WI38 (cell line): ENCODE measurements around the gene KIAA0319L.

Source experiments
- H3K4me3 ChIP-seq: 2 replicates; pipeline ENCODE4 v1.5.1; 2011; ENCODE audit warnings: low read depth, mild to moderate bottlenecking, control low read depth, low read length
- TF ChIP-seq, protein P1 (sequence below): IDR thresholded peaks from 2 replicates; pipeline ENCODE4 v1.5.1; 2012; ENCODE audit warnings: low read depth, mild to moderate bottlenecking, control low read depth, low read length

KIAA0319L gene

DNA sequence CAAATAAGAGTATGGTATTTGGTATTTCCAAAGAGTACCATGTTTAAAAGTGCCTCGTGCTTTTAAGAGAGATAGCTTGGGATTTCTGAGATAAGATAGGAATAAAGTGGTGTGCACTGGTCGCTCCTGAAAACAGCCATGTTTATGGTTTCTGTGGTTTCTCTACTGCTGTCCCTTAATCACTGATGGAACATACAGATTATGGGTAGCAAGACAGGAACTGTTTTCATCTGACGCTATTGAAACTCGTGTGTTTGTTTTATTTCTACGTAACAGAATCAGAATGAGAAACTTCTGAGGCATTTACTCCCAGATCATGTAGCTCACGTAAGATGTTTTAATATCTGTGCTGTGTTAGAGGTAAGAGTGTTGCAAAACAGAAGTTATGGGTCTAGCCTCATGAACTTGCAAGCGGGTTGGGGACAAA, 126.0 kb downstream of the KIAA0319L start:
- no peak overlapping the region for H3K4me3 ChIP-seq
- TF ChIP-seq, protein P1, sequence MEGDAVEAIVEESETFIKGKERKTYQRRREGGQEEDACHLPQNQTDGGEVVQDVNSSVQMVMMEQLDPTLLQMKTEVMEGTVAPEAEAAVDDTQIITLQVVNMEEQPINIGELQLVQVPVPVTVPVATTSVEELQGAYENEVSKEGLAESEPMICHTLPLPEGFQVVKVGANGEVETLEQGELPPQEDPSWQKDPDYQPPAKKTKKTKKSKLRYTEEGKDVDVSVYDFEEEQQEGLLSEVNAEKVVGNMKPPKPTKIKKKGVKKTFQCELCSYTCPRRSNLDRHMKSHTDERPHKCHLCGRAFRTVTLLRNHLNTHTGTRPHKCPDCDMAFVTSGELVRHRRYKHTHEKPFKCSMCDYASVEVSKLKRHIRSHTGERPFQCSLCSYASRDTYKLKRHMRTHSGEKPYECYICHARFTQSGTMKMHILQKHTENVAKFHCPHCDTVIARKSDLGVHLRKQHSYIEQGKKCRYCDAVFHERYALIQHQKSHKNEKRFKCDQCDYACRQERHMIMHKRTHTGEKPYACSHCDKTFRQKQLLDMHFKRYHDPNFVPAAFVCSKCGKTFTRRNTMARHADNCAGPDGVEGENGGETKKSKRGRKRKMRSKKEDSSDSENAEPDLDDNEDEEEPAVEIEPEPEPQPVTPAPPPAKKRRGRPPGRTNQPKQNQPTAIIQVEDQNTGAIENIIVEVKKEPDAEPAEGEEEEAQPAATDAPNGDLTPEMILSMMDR: no peak

DNA sequence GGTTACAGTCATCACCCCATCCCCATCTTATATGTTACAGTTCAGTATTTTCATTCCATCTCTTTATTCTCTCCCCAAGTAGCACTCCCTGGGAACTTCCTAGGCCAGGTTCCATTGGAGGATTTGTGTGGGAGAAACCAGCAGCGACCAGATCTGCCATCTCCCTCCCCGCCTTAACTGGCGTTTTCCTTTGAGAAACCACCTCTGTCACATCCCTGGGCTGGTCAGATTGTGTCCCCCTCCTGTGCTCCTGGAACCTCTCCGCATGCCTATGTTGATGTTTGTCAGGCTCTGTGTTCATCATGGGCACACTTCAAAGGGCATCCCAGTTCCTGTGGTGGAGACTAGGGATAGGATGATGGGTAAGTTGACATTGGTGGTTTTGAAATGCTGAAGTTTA, 126.4 kb downstream of the KIAA0319L start:
- H3K4me3 ChIP-seq: no peak overlapping the region
- TF ChIP-seq, protein P1: no peak

DNA sequence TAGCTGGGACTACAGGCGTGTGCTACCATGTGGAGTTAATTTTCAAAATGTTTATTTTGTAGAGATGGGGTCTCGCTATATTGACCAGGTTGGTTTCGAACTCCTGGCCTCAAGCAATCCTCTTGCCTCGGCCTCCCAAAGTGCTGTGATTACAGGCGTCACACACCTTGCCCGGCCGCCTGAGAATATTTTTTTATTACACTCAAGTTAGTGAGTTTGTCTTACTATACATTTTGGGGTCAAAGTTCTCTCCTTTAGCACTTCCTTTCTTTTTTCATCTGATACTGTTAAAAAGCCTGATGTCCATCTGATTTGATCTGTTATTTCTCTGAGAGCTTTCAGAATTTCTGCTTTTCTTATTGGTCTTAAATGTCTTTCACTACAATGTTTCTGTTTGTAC, 128.8 kb downstream of the KIAA0319L start:
- no peak overlapping the region for H3K4me3 ChIP-seq

DNA sequence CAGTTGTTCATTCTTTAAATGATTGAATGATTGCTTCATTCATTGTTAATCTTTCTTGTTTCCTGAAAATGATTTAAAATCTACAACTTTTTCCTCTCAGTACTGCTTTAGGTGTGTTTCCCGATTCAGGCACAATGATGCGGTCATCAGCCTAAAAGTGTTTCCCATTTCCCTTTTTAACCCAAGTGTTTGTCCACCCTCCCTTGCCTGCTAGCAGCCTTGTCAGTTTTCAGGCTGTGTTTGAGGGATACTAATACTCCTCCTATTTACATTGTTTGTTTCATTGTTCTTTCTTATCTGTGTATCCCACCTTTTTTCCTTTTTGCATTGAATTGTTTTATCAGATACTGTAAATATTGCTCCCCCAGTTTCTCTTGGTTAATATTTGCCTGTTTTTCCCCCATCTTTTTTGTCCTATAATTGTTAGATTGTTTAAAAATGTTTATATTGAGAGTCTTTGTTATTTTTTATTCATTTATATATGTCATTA, 131.1 kb downstream of the KIAA0319L start:
- H3K4me3 ChIP-seq: no peak overlapping the region
- TF ChIP-seq, protein P1: no peak

More for the DNA sequence above, 128.8 kb downstream of the KIAA0319L start:
- TF ChIP-seq, protein P1: no peak

DNA sequence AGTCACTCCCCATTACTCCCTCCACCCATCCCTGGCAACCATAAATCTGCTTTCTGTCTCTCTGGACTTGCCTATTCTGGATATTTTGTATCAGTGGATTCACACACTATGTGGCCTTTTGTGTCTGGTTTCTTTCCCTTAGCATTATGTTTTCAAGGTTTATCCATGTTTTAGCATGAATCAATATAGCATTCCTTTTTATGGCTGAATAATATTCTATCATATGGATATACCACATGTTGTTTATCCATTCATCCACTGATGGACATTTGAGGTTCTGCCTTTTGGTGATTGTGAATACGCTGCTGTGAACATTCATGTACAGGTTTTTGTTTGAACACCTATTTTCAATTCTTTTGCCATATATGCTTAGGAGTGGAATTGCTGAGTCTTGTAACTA, 148.3 kb downstream of the KIAA0319L start:
- TF ChIP-seq, protein P1: no peak
- no peak overlapping the region for H3K4me3 ChIP-seq

DNA sequence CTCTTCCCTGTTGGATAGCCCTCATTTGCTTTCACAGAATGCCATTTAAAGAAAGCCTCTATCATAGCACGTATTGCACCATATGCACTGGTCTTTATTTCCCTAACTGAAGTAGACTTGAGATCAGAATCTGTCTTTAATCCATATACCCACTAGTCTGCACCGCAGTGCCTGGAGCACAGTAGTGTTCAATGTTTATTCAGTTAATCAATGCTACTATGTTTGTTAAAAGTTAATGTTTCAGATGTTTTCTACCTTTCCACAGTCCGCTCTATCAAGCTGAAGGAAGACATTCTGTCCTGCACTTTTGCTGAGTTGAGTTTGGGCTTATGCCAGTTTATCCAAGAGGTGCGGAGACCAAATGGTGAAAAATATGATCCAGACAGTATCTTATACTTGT, 149.5 kb downstream of the KIAA0319L start:
- TF ChIP-seq, protein P1: no peak
- H3K4me3 ChIP-seq: no peak overlapping the region

DNA sequence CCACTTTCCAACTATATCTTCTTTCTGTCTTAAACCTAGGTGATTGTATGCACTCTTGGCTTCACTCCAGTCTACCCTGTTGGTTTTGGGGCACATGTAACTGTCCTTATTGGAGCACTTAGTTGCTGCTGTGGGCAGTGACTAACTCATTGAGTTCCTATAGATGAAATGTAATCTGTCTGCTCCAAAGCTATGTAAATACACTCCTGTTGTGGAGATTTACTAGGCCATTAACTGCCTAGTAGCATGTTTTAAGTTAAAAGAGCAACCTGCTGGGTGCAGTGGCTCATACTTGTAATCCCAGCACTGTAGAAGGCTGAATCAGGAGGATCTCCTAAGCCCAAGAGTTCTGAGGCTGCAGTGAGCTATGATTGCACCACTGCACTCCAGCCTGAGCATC, 151.1 kb downstream of the KIAA0319L start:
- TF ChIP-seq, protein P1: no peak
- H3K4me3 ChIP-seq: no peak overlapping the region
